T-helper 1 cell (primary cell): ENCODE measurements around the gene GALNTL6.

Source experiments
- DNase-seq, 5 donors: peaks; one replicate each; pipeline ENCODE4 v3.0.0-alpha.2; 2012 to 2020
- total RNA-seq, 4 donors: gene quantifications; one replicate each; lab custom pipeline; 2026; lab: John Stamatoyannopoulos, UW

The GALNTL6 gene
- total RNA-seq = 0 reads per million in 4 donors

DNA sequence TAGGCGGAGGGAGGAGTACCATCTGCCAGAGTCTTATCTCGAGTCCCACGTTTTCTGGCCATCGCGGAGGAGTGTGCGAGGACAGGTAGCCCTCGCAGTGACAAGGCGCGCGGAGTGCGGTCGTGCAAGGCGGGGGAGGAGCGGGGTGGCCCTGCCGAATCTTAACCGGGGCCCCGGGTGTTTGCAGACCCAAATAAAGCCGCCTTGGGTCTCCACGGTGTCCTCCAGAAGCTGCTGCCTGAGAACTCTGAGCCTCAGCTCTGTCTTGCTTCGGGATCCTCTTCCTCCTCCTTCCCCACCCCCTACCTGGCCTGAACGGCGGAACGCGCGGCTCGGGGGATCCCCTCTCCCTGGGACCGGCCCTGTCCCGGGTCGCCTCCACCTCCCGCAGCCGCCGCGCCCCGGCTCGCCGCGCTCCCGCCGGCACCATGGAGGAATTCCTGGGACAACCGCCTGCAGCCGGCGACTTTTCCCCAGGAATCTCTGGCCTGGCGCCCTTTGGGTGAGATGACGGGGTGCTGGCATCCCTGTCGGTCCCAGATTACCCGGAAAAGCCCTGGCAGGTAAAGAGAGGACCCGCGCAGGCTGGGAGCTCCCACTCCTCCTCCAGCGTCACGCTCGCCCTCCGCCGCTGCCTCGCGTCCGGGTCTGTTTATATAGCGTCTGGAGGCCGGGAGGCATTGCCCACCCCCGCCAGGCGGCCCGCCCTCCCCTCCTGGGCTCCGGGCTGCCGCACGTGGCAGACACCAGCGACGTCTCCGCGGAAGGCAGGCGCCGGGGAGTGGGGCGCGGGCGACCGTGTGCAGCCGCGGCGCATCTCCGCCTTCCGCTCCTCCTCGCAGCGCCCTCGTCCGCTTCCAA, at the start of gene GALNTL6:
Gene GALNTL6, plus strand, starts transcription at position 740 of the 861 bp plus-strand sequence.
- no peak for DNase-seq

DNA sequence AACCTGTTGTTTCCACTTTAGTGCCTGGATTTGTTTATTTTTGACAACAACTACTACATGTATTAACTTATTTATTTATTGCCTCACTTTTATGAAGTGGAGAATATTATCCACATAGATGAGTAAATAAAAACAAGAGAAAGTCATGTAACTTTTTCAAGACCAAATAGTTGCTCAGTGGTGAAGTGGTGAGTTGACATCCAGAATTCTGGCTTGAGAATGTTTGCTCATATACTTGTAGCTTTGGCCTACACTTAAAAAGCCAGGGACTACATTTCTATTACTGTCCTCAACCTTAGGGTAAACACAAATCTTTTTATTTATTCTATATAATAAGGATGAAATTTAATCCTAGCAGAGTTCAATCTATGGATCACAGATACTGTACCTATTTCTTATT, 47.7 kb upstream of the GALNTL6 start:
- DNase-seq = no peak

DNA sequence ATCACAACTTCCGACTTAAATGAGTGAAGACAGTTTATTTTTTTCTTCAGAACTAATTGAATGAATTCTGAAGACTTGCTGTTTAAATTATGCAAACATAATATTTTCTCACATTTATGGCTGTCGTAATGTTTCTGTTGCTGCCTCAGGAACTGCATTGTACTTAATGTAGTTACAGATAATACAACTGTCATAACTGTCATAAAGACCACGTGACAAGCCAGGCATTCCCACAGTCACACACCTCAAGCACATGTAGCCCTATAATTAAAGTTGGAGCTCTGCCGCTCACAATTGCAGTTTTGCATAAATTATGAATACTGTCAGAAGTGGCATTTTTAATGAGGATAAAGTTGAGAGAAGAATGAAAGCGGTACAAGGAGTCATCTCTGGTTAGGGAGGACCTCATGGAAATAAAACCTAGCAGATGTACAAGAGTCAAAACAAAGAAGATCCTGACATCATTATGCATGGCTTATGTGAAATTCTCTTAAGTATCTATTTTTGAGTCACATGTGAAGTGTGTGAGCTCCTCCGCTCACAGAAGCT, 38.5 kb upstream of the GALNTL6 start:
- no peak for DNase-seq

DNA sequence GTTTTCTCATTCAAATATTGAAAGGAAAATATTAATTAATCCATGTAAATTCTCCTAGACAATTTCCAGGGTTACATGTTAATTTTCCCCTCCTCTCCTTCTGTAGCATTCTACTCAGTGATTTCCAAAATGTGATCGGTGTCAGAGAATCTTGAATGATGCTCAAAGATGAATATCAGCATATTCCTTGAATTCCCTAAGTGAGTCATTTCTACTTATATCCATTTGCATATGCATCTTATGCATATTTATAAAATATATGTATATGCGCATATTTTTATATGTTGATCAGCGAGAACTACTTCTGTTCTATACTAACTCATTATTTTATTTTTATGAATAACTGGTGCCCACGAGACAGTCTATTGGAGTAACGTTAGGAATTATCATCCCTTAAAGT, 33.9 kb upstream of the GALNTL6 start:
- DNase-seq = no peak

DNA sequence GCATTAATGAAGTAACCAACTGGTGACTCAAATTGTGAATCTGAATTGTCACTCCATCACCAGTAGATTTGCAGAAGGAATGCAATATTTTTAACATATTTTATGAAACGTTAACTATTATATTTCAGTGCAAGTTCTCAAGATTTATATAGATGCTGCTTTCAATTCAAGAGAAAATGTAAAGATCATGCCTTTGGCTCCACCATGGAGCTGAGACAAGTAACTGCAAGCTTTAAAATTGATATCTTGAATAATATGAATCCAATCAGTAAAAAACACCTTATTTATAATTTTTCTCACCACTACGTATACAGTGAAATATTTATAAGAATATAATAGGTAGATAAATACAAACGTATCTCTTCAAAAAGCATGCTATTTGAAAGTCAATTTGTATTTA, 27.8 kb upstream of the GALNTL6 start:
- DNase-seq = no peak

DNA sequence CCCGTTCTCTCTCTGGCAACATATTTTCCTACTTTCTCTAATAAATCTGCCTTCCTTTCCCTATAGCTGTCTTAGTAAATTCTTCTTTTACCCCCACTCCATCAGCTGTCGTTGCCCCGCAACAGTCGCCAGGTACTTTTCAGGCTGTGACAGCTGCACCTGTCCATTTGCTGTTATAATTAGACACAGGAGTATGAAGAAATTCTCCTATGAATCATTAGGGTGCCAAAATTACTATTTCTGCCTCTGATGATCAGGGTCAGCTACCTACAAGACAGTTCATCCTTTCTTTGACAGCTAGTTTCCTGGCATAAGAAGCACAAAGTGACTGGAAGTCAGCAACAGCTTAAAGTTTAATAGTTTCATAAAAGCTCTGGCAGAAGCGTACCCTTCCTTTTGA, 19.5 kb upstream of the GALNTL6 start:
- no peak for DNase-seq

DNA sequence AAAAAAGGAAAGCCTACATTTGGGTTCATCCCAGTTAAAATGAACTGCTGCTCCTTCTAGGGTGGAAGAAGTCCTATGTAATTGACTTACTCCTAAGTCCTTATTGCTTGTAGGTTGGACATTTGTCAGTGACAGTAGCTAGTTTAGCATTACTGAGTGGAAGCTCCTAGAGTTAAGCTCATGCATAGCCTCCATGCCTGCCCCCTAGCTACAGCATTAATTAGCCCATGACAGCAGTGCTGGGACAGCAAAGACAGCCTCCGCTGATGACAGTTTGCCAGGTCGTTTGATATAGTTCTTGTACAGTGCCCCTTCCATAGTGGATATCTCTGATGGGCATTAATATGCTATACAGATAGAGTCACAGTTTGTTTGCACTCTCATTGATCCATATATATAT, 18.7 kb upstream of the GALNTL6 start:
- DNase-seq = no peak

DNA sequence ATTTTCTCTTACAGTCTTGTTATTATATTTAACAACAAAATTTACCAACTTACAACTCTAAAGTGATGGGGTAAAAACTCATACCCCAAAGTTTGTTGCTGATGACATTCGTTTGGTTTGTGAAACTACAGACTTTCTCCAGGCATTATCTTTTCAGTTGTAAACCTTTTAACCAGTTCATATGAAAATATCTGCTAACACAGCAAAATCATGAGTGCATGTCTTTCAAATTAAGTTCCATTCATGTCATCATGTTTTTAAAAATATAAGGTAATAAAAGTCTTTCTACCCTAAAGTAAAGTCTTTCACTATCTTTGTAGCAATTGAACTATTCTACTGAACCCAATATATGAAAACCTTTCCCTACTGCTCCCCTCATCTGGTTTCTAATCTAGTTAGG, 3.4 kb upstream of the GALNTL6 start:
- no peak for DNase-seq

DNA sequence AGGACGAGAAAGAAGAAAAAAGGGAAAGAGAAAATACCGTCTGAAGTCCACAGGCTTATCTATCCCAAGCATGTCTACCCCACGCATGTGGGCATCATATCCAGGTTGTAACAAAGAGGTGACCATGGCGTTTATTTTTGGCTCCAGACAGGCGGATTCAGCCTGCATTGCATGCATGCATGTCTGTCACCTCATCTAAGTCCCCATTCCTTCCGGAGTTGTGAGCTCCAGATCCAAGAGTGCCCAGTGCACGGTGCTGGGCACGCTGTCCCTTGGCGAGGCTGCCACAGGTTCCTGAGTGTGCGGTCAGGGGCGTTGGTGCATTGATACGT, 905 bp upstream of the GALNTL6 start:
- no peak for DNase-seq

DNA sequence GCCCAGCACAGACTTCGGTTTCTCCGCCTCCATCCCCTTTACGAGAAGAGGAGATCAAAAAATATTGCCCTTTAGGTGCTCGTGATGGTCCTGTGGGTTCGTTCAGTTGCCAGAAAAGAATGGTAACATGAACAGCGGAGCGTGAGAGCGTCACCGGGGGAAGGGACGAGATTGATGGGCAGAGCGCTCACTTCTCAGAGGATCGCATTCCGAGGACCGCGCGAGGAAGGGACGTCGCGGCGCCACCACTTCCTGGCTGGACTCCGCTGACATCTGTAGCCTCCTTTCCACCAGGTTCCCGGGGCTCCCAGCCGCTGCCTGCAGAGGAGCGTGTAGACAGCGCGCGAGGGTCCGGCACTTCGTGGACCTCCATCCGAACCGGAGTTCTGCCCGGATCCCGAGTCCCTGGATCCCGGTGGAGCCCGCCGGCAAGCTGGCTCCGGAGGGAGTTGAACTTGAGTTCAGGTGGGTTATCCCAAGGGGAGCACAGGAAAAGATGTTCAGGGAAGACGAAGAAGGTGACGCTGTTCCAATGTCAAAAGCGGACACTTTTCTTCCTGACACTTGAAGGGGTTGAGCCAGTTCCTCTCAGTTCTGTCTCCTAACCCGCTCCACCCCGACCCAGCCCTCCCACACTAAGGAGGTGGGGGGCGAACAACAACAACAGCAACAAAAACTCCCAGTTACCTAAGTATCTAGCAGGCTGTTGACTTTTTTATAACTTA, 484 bp downstream of the GALNTL6 start:
- DNase-seq = no peak

DNA sequence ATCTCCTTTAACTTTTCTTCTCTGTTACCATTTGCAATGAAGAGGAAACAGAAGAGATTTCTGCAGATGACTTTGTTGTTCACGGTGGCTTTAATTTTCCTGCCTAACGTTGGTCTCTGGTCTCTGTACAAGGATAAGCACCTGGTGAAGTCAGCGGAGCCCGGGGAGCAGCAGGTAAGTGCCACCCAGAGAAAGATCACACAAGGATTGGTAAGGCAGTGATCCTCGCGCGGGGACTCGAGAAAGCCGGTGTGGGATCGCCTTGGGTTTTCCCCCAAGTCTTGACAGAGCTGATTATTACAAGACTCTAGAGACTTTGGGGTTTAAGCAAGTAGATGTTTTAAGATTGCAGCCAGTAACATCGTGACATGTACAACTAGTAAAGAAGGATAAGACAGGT, 1.3 kb downstream of the GALNTL6 start:
- no peak for DNase-seq

DNA sequence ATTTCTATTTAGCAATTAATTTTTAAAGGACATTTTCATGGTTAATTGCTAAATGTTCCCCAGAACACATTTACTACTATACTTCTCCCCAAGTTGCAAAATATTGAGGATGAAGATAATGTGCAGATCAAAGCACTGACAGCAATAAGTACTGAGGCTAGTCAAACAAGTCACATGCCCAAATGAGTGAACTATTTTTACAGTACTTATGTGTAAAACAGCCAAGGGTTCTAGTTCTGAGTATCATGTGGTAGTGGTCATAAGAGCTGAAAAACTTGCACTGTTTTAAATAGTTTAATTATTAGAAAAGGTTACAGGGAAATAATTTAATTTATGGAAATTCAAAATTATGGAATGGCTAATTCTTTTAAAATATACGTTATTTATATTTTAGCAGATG, 3.8 kb downstream of the GALNTL6 start:
- DNase-seq = no peak

DNA sequence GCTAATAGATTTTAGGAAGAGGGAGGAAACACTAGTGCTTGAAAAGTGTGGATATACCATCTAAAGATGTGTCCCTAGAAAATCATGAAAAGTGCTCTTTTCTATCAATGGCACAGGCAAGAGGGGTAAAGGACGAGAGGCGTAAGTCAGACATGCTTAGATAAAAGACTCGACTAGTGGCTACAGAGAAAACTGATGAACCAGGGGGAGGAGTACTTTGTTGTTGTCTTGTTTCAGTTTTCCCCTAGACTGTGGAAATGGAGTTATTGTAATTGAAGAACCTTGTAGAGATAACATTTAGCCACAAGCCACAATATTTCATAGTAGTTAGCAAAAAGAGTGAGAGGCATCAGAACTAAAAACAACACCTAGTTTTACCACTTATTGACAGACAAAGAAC, 21.4 kb downstream of the GALNTL6 start:
- DNase-seq = no peak

DNA sequence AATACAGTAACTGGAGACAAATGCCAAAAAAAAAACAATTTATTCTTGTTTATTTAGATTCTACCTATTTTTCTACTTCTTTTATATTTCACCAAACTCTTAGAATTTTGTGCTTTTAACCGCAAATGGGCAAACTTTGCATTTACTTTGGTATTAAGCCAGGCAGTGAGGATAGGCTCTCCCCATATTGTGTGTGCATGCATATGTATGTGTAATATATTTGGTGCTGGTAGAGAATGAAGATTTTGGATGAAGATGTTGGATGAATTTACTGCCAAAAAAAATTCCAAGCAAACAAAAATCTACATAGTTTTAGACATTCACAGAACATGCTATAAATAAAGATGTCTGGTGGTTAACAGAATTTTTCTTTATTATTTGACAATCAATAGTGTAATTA, 30.3 kb downstream of the GALNTL6 start:
- DNase-seq = no peak

DNA sequence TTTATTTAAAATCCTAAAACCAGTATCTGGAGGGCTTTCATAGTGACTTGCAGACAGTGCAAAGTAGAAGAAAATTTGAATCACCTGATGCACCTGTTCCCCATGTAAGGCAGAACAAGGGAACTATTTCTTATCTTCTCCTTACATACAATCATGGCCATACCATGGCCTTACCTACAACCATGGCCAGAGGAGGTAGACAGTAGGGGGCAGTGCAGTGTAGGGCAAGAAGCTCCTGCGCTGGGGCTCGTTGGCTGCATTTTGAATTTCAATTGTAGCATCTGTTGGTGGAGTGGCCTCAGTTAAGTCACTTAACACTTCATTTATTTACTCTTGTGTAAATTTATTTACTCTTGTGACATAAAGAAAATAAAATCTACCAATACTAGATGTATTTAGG, 33.0 kb downstream of the GALNTL6 start:
- peak in 1 of 5 donors; percentile 0 for DNase-seq

DNA sequence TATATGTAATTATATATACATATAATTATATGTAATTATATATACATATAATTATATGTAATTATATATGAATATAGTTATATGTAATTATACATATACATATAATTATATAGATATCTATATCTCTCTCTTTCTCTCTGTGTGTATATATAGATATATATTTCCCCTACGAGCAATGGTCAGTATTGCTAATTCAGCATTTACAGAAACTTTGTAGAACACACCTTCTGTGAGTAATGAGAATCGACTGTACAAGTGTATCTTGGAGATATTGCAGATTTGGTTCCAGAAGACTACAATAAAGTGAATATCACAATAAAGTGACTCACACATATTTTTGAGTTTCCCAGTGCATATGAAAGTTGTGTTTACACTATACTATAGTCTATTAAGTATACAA, 33.7 kb downstream of the GALNTL6 start:
- no peak for DNase-seq

DNA sequence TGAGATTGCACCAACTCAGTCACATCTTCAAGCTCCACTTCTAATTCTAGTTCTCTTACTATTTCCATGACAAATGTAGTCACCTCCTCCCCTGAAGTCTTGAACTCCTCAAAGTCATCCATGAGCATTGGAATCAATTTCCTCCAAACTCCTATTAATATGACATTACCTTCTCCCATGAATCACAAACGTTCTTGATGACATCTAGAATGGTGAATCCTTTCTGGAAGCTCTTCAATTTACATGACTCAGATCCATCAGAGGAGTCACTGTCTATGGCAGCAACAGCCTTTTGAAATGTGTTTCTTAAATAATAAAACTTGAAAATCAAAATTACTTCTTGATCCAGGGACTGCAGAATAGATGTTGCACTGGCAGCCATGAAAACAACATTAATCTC, 34.5 kb downstream of the GALNTL6 start:
- no peak for DNase-seq

DNA sequence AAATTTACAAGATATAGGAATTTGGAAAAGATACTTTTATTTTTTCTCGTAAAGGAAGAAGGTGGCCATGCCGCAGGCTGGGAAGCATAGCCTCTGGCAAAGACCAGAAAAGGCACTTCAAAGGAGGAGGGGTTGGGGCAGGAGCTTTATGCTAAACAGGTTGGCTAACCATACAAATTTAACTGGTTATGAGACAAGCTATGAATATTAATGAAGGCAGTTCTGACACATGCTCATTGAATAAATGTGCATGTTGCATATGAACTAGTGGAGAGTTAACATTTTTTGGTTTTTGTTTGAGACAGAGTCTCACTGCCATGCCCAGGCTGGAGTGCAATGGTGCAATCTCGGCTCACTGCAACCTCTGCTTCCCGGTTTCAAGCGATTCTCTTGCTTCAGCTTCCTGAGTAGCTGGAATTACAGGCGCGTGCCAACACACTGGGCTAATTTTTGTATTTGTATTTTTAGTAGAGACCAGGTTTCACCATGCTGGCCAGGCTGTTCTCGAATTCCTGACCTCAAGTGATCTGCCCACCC, 36.5 kb downstream of the GALNTL6 start:
- DNase-seq = no peak

DNA sequence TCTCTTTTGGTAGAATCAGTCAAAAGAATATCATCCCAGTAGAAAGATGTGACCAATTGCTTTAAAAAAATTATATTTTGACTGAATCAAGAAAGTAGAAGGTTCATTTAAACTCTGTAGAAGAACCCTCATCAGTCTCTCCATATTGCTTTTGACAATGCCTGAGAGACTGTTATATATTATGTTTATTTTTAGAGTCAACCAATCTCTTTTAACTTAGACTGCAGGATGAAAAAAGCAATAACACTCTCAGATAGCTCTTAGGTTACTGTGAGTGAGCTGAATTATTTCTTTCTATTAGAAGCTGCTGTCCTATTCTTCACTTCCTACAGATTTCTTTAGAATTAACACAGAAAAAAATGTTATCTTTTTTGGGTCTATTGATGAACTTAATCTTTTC, 38.1 kb downstream of the GALNTL6 start:
- DNase-seq = no peak

DNA sequence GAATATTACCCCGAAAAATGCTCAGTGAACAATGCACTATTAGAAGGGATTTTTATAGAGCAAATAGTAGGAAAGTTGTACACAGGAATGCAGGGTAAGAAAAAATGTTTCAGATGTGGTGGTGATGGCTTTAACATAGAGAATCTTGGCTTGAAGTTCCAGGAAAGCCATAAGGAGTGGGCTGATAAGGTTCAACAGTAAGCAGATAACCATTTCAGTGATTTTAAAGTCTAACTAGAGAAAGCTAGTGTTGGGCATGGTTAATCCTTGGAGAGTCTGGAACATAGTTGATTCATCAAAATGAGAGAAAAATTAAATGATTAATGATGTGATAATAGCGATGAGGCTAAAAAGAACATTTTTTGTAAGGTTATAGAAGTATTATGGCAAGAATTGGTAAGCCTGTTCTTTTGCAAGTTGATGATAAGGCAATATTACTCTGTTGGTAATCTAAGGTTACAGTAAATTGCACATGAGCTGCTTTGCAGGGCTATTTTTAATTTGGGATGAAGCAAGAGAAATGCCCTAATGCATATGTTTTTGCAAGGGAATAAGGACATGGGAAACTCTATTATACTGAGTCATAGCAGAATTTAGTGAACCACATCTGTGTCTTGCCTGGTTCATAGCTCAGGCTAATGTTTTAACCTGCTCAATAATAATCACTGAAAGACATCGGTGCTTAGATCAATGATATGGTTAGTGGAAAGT, 44.3 kb downstream of the GALNTL6 start:
- no peak for DNase-seq

DNA sequence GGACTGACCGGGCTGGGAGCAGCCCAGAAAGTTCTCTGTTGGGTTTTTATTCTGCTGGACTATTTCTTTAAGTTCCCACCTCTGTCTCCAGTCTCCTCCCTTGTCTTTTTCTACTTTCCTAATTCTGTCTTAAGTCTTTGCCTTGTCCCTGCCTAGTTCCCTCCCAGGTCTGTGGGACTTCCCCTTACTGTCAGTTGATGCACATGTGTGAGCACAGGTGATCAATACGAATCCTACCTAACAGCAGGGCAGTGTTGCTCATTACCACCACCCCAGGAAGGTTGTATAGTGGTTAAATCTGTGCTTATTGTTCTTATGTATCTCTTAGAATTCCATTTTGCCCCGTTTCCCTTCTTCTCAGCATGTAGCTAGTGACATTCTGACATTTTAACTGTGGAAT, 62.1 kb downstream of the GALNTL6 start:
- no peak for DNase-seq

DNA sequence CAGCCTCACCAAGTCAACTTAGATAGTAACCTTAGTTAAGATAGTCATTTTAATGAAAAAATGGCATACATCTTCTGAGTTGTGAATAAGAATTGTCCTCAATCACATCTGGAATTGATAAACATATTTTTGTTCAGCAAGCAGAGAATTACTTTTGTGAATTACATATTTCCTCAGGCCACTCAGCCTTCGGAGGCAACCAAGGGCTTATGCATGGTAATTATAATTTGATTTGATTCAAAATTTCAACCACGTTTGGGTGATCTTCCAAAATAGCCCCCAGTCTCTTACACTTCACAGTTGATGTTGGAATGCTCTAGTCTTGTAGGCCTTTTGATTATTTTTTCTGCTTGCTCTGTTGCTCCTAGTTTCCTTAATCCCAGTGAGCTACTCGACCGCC, 63.4 kb downstream of the GALNTL6 start:
- DNase-seq = no peak

DNA sequence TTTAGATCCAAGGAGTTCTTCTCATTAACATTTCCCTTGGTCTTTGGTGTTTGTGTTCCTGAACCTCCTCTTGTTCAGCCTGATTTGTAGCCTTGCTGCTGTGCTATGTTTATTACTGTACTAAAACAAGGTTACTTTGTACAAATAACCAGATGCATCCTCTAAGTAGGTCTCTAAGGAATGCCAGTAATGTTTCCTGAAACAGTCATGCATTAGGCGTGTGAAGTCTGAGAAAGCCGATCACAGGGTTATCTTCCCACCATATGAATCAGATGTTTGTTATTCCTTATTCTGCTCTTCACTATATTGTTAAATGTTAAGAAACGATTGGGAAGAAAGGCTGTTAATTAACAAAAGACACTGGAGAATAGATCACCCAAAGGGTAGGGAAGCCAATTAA, 66.9 kb downstream of the GALNTL6 start:
- DNase-seq = no peak
